T-helper 2 cell treated with Interferon-gamma antibody and Interleukin-4, amounts not matched to agents 5 μg/mL and 100 μg/mL, for 36 hours (primary cell): ENCODE results near the gene DCLK2.

Experiments used
- DNase-seq: peaks from one replicate; pipeline ENCODE4 v3.0.0; 2021; ENCODE audit warnings: low spot score
- H3K27ac Mint-ChIP-seq: one replicate; pipeline ENCODE4 v1.8.0; 2021; ENCODE audit warnings: mild to moderate bottlenecking, mixed read lengths
- H3K27me3 Mint-ChIP-seq: one replicate; pipeline ENCODE4 v1.8.0; 2021; ENCODE audit warnings: low read depth, mixed read lengths
- H3K36me3 Mint-ChIP-seq: one replicate; pipeline ENCODE4 v1.8.0; 2021; ENCODE audit warnings: low read depth, mixed read lengths
- H3K4me1 Mint-ChIP-seq: one replicate; pipeline ENCODE4 v1.8.0; 2021; ENCODE audit warnings: low read depth, mixed read lengths
- H3K4me3 Mint-ChIP-seq: one replicate; pipeline ENCODE4 v1.8.0; 2022; ENCODE audit warnings: mild to moderate bottlenecking, moderate library complexity, mixed read lengths
- H3K9me3 Mint-ChIP-seq: one replicate; pipeline ENCODE4 v1.8.0; 2021; ENCODE audit warnings: mixed read lengths

Gene DCLK2

GRCh38 chr4:150224896-150225591 is 146.8 kb downstream of the DCLK2 start:
- no peak overlapping the region for H3K4me3 Mint-ChIP-seq
- H3K9me3 Mint-ChIP-seq, result no peaks in the 10 kb centered on the region
- peaks cover 5% of the 10 kb centered on the region for H3K27me3 Mint-ChIP-seq
- no peaks in the 10 kb centered on the region for H3K36me3 Mint-ChIP-seq
- no peaks in the 10 kb centered on the region for H3K4me1 Mint-ChIP-seq
- H3K27ac Mint-ChIP-seq, result no peak overlapping the region
- DNase-seq, result no peak

- DNase-seq, result no peak
- H3K36me3 Mint-ChIP-seq, result no peaks in the 10 kb centered on the region
- H3K9me3 Mint-ChIP-seq, result no peaks in the 10 kb centered on the region
- peaks cover 5% of the 10 kb centered on the region for H3K27me3 Mint-ChIP-seq
- H3K4me3 Mint-ChIP-seq, result no peak overlapping the region
- no peak overlapping the region for H3K27ac Mint-ChIP-seq
- no peaks in the 10 kb centered on the region for H3K4me1 Mint-ChIP-seq
Observed at GRCh38 chr4:150229520-150229919, 151.3 kb downstream of the DCLK2 start.

GRCh38 chr4:150230561-150230960 is 152.3 kb downstream of the DCLK2 start:
- Mint-ChIP-seq H3K4me3 (no peak overlapping the region), H3K27me3 (peaks cover 5% of the 10 kb centered on the region), H3K4me1 (no peaks in the 10 kb centered on the region), H3K27ac (no peak overlapping the region), H3K36me3 (no peaks in the 10 kb centered on the region), H3K9me3 (no peaks in the 10 kb centered on the region)
- no peak for DNase-seq

- DNase-seq, result no peak
- Mint-ChIP-seq H3K4me1 (no peaks in the 10 kb centered on the region), H3K4me3 (no peak overlapping the region), H3K27ac (no peak overlapping the region), H3K9me3 (no peaks in the 10 kb centered on the region), H3K27me3 (peaks cover 6% of the 10 kb centered on the region), H3K36me3 (no peaks in the 10 kb centered on the region)
Observed at GRCh38 chr4:150231107-150231770, 153.0 kb downstream of the DCLK2 start.

- no peak overlapping the region for H3K27ac Mint-ChIP-seq
- H3K36me3 Mint-ChIP-seq, result no peaks in the 10 kb centered on the region
- no peaks in the 10 kb centered on the region for H3K9me3 Mint-ChIP-seq
- no peaks in the 10 kb centered on the region for H3K4me1 Mint-ChIP-seq
- H3K27me3 Mint-ChIP-seq, result peaks cover 7% of the 10 kb centered on the region
- no peak for DNase-seq
- no peak overlapping the region for H3K4me3 Mint-ChIP-seq
Observed at GRCh38 chr4:150232029-150232428, 153.8 kb downstream of the DCLK2 start.

GRCh38 chr4:150234246-150234645 is 156.0 kb downstream of the DCLK2 start:
- peaks cover 7% of the 10 kb centered on the region for H3K27me3 Mint-ChIP-seq

GRCh38 chr4:150235317-150235716 is 157.1 kb downstream of the DCLK2 start:
- DNase-seq, result no peak
- Mint-ChIP-seq H3K27me3 (peaks cover 7% of the 10 kb centered on the region), H3K9me3 (no peaks in the 10 kb centered on the region), H3K36me3 (no peaks in the 10 kb centered on the region), H3K4me1 (no peaks in the 10 kb centered on the region), H3K27ac (no peak overlapping the region), H3K4me3 (no peak overlapping the region)

More at GRCh38 chr4:150234246-150234645, 156.0 kb downstream of the DCLK2 start:
- no peaks in the 10 kb centered on the region for H3K36me3 Mint-ChIP-seq
- H3K27ac Mint-ChIP-seq, result no peak overlapping the region
- H3K4me1 Mint-ChIP-seq, result no peaks in the 10 kb centered on the region
- no peak for DNase-seq
- no peaks in the 10 kb centered on the region for H3K9me3 Mint-ChIP-seq
- no peak overlapping the region for H3K4me3 Mint-ChIP-seq

GRCh38 chr4:150235808-150236271 is 157.6 kb downstream of the DCLK2 start:
- no peak overlapping the region for H3K4me3 Mint-ChIP-seq
- no peak for DNase-seq
- no peak overlapping the region for H3K27ac Mint-ChIP-seq
- H3K36me3 Mint-ChIP-seq, result no peaks in the 10 kb centered on the region
- no peaks in the 10 kb centered on the region for H3K4me1 Mint-ChIP-seq
- peaks cover 7% of the 10 kb centered on the region for H3K27me3 Mint-ChIP-seq
- H3K9me3 Mint-ChIP-seq, result no peaks in the 10 kb centered on the region

GRCh38 chr4:150236626-150237025 is 158.4 kb downstream of the DCLK2 start:
- no peak for DNase-seq
- H3K4me1 Mint-ChIP-seq, result no peaks in the 10 kb centered on the region
- no peak overlapping the region for H3K4me3 Mint-ChIP-seq
- H3K27ac Mint-ChIP-seq, result no peak overlapping the region
- H3K27me3 Mint-ChIP-seq, result peaks cover 5% of the 10 kb centered on the region
- no peaks in the 10 kb centered on the region for H3K36me3 Mint-ChIP-seq
- no peaks in the 10 kb centered on the region for H3K9me3 Mint-ChIP-seq

- Mint-ChIP-seq H3K9me3 (no peaks in the 10 kb centered on the region), H3K27ac (no peak overlapping the region), H3K36me3 (no peaks in the 10 kb centered on the region), H3K4me3 (no peak overlapping the region), H3K27me3 (peaks cover 4% of the 10 kb centered on the region), H3K4me1 (no peaks in the 10 kb centered on the region)
- no peak for DNase-seq
Observed at GRCh38 chr4:150237110-150237872, 159.0 kb downstream of the DCLK2 start.

- Mint-ChIP-seq H3K4me1 (no peaks in the 10 kb centered on the region), H3K36me3 (no peaks in the 10 kb centered on the region), H3K9me3 (no peaks in the 10 kb centered on the region), H3K27ac (no peak overlapping the region), H3K27me3 (peaks cover 7% of the 10 kb centered on the region), H3K4me3 (no peak overlapping the region)
- DNase-seq, result no peak
Observed at GRCh38 chr4:150238591-150238990, 160.3 kb downstream of the DCLK2 start.

- DNase-seq, result no peak
- Mint-ChIP-seq H3K27ac (no peak overlapping the region), H3K36me3 (no peaks in the 10 kb centered on the region), H3K4me3 (no peak overlapping the region), H3K9me3 (no peaks in the 10 kb centered on the region), H3K4me1 (no peaks in the 10 kb centered on the region), H3K27me3 (peaks cover 7% of the 10 kb centered on the region)
Observed at GRCh38 chr4:150240011-150240410, 161.8 kb downstream of the DCLK2 start.

GRCh38 chr4:150242820-150243458 is 164.7 kb downstream of the DCLK2 start:
- H3K9me3 Mint-ChIP-seq, result no peaks in the 10 kb centered on the region
- H3K27ac Mint-ChIP-seq, result no peak overlapping the region
- no peak overlapping the region for H3K4me3 Mint-ChIP-seq
- H3K36me3 Mint-ChIP-seq, result no peaks in the 10 kb centered on the region
- H3K27me3 Mint-ChIP-seq, result peaks cover 5% of the 10 kb centered on the region
- no peaks in the 10 kb centered on the region for H3K4me1 Mint-ChIP-seq
- DNase-seq, result no peak

- H3K27me3 Mint-ChIP-seq, result peaks cover 5% of the 10 kb centered on the region
- no peaks in the 10 kb centered on the region for H3K36me3 Mint-ChIP-seq
- H3K27ac Mint-ChIP-seq, result no peak overlapping the region
- no peak overlapping the region for H3K4me3 Mint-ChIP-seq
- no peaks in the 10 kb centered on the region for H3K4me1 Mint-ChIP-seq
- H3K9me3 Mint-ChIP-seq, result no peaks in the 10 kb centered on the region
- DNase-seq, result no peak
Observed at GRCh38 chr4:150243932-150244331, 165.7 kb downstream of the DCLK2 start.
